Liver (tissue), 9 donors: ENCODE results near the gene PNKD. TPM values are rescaled to one million over a fixed set of nuclear protein-coding genes. Genes with fewer than 3 reads are reported as not detected.

ENCODE experiments used
- DNase-seq: peaks from one replicate; pipeline ENCODE4 v3.0.0-alpha.2; 2017; ENCODE audit warnings: low spot score
- H3K27ac ChIP-seq, 2 donors: one replicate each; pipeline ENCODE4 v1.7.0; 2013; ENCODE audit warnings: inconsistent platforms in 2 of 2, low read length in 2 of 2, control low read depth in 1 of 2, low read depth in 1 of 2, mild to moderate bottlenecking in 1 of 2
- H3K27me3 ChIP-seq, 4 donors: one replicate each; pipeline versions ENCODE4 v1.6.1 to v1.7.0; 2013; ENCODE audit warnings: low read length in 3 of 4, inconsistent platforms in 1 of 4, mild to moderate bottlenecking in 1 of 4, moderate library complexity in 1 of 4; ENCODE audit not compliant: control insufficient read depth in 4 of 4, insufficient read depth in 4 of 4
- H3K36me3 ChIP-seq, 4 donors: one replicate each; pipeline versions ENCODE4 v1.6.1 to v1.7.0; 2013; ENCODE audit warnings: low read length in 3 of 4, mild to moderate bottlenecking in 3 of 4, low read depth in 1 of 4, moderate library complexity in 1 of 4; ENCODE audit not compliant: control insufficient read depth in 4 of 4, insufficient read depth in 3 of 4
- H3K4me1 ChIP-seq, 4 donors: one replicate each; pipeline versions ENCODE4 v1.6.1 to v1.7.0; 2013; ENCODE audit warnings: low read length in 3 of 4, mild to moderate bottlenecking in 3 of 4, moderate library complexity in 1 of 4; ENCODE audit not compliant: control insufficient read depth in 4 of 4, insufficient read depth in 4 of 4
- H3K4me3 ChIP-seq, 3 donors: one replicate each; pipeline versions ENCODE4 v1.6.1 to v1.7.0; 2013; ENCODE audit warnings: low read length in 3 of 3, control low read depth in 1 of 3, low read depth in 1 of 3, mild to moderate bottlenecking in 1 of 3
- H3K9ac ChIP-seq, 2 donors: one replicate each; pipeline ENCODE4 v1.7.0; 2013; ENCODE audit warnings: low read length in 2 of 2, mild to moderate bottlenecking in 2 of 2, moderate library complexity in 2 of 2, control low read depth in 1 of 2, low read depth in 1 of 2
- H3K9me3 ChIP-seq, 4 donors: one replicate each; pipeline versions ENCODE4 v1.6.1 to v1.7.0; 2013; ENCODE audit warnings: low read length in 3 of 4; ENCODE audit not compliant: control insufficient read depth in 4 of 4
- EGR1 ChIP-seq, 2 donors: IDR thresholded peaks; 2 replicates each; pipeline ENCODE4 v1.6.1; 2016 to 2018; ENCODE audit warnings: antibody characterized with exemption in 2 of 2, low read depth in 2 of 2
- FOXA1 ChIP-seq: IDR thresholded peaks from 2 replicates; pipeline ENCODE4 v1.6.1; 2016; ENCODE audit warnings: antibody characterized with exemption
- FOXA2 ChIP-seq: IDR thresholded peaks from 2 replicates; pipeline ENCODE4 v1.6.1; 2016; ENCODE audit warnings: antibody characterized with exemption
- GABPA ChIP-seq, 2 donors: IDR thresholded peaks in 1 of 2; conservative IDR thresholded peaks in 1 of 2; 2 replicates each; pipeline ENCODE4 v1.6.1; 2016; ENCODE audit warnings: antibody characterized with exemption in 2 of 2, mild to moderate bottlenecking in 1 of 2, moderate library complexity in 1 of 2
- HNF4A ChIP-seq, 2 donors: conservative IDR thresholded peaks; 2 replicates each; pipeline ENCODE4 v1.6.1; 2016; ENCODE audit warnings: antibody characterized with exemption in 2 of 2, mild to moderate bottlenecking in 2 of 2
- HNF4G ChIP-seq: IDR thresholded peaks from 2 replicates; pipeline ENCODE4 v1.6.1; 2016; ENCODE audit warnings: antibody characterized with exemption
- JUND ChIP-seq, 2 donors: IDR thresholded peaks; 2 replicates each; pipeline ENCODE4 v1.6.1; 2016; ENCODE audit warnings: antibody characterized with exemption in 2 of 2
- NR2F2 ChIP-seq: IDR thresholded peaks from 2 replicates; pipeline ENCODE4 v1.6.1; 2016; ENCODE audit warnings: antibody characterized with exemption
- RAD21 ChIP-seq, 2 donors: IDR thresholded peaks; 2 replicates each; pipeline ENCODE4 v1.6.1; 2016; ENCODE audit warnings: antibody characterized with exemption in 2 of 2, mild to moderate bottlenecking in 2 of 2
- RXRA ChIP-seq, 2 donors: IDR thresholded peaks; 2 replicates each; pipeline ENCODE4 v1.6.1; 2017 to 2018; ENCODE audit warnings: antibody characterized with exemption in 2 of 2, mild to moderate bottlenecking in 1 of 2
- SP1 ChIP-seq: IDR thresholded peaks from 2 replicates; pipeline ENCODE4 v1.6.1; 2018; ENCODE audit warnings: antibody characterized with exemption, mild to moderate bottlenecking
- TAF1 ChIP-seq: conservative IDR thresholded peaks from 2 replicates; pipeline ENCODE4 v1.6.1; 2016; ENCODE audit warnings: antibody characterized with exemption, mild to moderate bottlenecking
- YY1 ChIP-seq: IDR thresholded peaks from 2 replicates; pipeline ENCODE4 v1.6.1; 2016; ENCODE audit warnings: antibody characterized with exemption, mild to moderate bottlenecking
- WGBS: extraction: QIAGEN DNeasy Blood & Tissue Kit; methylation state at CpG from one replicate; pipeline ENCODE4 v1.1.7; 2013; 5-methylcytosine and 5-hydroxymethylcytosine counted together
- polyA plus RNA-seq, 2 donors: library from polyadenylated mRNA; stranded (reverse) in 1 of 2; unstranded in 1 of 2; fragments of 200-250 nt in 1 of 2; fragments of >200 nt in 1 of 2; fragmentation: Nextera tagmentation in 1 of 2; extraction: Ambion mirVana in 1 of 2; gene quantifications; one replicate each; pipeline versions ENCODE4 v1.2.1 to v1.2.3, GENCODE V29; 2013 to 2015
- total RNA-seq, 2 donors: library from RNA; depleted of rRNA; stranded (reverse); fragments of >200 nt; gene quantifications; one replicate each; pipeline ENCODE4 v1.2.3, GENCODE V29; 2014
- TF ChIP-seq, protein P1 (sequence below): IDR thresholded peaks from 2 replicates; pipeline ENCODE4 v1.6.1; 2016; ENCODE audit warnings: antibody characterized with exemption
- TF ChIP-seq, protein P2 (sequence below): IDR thresholded peaks from 2 replicates; pipeline ENCODE4 v1.6.1; 2016; ENCODE audit warnings: antibody characterized with exemption
- TF ChIP-seq, protein P3 (sequence below): IDR thresholded peaks from 2 replicates; pipeline ENCODE4 v1.6.1; 2016; ENCODE audit warnings: antibody characterized with exemption, mild to moderate bottlenecking
- TF ChIP-seq, protein P4 (sequence below): fragments of 150-350 bp; IDR thresholded peaks from 2 replicates; pipeline ENCODE4 v1.5.1; 2017; ENCODE audit warnings: improper control_type of control experiment, low read depth, low read length; ENCODE audit not compliant: missing input control
- TF ChIP-seq, protein P5 (sequence below): IDR thresholded peaks from 2 replicates; pipeline ENCODE4 v1.6.1; 2016; ENCODE audit warnings: antibody characterized with exemption
- donor health status: healthy.
- donor health status: healthy.
- donor health status: healthy.
- donor health status: healthy.
- donor health status: healthy.

Gene PNKD
- total and polyA plus RNA-seq, 4 donors = 28.5 to 161 (median 94.9) TPM

DNA sequence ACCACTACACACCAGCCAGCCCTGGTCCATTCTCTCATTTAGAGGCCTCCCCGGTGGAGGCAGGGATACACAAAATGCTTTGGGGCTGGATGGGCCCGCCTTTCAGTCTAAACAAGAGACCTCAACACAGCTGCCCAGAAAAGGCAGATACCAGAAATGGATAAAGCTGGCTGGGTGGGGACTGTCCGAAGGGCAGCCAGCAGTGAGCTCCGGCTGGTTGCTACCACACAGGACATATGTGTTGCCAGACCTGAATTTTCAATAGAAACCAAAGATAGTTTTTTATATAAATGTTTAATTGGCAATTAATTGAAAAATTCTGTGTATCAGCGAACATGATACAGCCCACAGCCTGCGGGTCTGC, 8.1 kb upstream of the PNKD start:
- Histone ChIP-seq H3K9ac (no peak overlapping the region), H3K4me1 (peaks cover 1 to 35% (median 15%) of the 10 kb centered on the region in 4 donors), H3K9me3 (no peaks in the 10 kb centered on the region), H3K27ac (peak overlapping the region in 1 of 2 donors; percentile 26), H3K27me3 (no peaks in the 10 kb centered on the region), H3K36me3 (peaks cover 8 to 29% (median 13%) of the 10 kb centered on the region in 4 donors), H3K4me3 (no peak overlapping the region)
- no peak for DNase-seq
- TF ChIP-seq FOXA1 (no peak), HNF4A (conservative IDR thresholded peaks at IDR 0.05) (no peak), HNF4G (no peak), SP1 (no peak), FOXA2 (no peak), EGR1 (IDR thresholded peaks at IDR 0.05; ENCODE audit: low read depth in 2 of 2) (no peak), RAD21 (IDR thresholded peaks at IDR 0.05) (no peak), RXRA (IDR thresholded peaks at IDR 0.05) (no peak), NR2F2 (no peak), TAF1 (no peak), YY1 (no peak)
- TF ChIP-seq, protein P1, sequence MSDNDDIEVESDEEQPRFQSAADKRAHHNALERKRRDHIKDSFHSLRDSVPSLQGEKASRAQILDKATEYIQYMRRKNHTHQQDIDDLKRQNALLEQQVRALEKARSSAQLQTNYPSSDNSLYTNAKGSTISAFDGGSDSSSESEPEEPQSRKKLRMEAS = no peak
- WGBS = 92% methylated on average over 6 of the region's 6 CpGs

DNA sequence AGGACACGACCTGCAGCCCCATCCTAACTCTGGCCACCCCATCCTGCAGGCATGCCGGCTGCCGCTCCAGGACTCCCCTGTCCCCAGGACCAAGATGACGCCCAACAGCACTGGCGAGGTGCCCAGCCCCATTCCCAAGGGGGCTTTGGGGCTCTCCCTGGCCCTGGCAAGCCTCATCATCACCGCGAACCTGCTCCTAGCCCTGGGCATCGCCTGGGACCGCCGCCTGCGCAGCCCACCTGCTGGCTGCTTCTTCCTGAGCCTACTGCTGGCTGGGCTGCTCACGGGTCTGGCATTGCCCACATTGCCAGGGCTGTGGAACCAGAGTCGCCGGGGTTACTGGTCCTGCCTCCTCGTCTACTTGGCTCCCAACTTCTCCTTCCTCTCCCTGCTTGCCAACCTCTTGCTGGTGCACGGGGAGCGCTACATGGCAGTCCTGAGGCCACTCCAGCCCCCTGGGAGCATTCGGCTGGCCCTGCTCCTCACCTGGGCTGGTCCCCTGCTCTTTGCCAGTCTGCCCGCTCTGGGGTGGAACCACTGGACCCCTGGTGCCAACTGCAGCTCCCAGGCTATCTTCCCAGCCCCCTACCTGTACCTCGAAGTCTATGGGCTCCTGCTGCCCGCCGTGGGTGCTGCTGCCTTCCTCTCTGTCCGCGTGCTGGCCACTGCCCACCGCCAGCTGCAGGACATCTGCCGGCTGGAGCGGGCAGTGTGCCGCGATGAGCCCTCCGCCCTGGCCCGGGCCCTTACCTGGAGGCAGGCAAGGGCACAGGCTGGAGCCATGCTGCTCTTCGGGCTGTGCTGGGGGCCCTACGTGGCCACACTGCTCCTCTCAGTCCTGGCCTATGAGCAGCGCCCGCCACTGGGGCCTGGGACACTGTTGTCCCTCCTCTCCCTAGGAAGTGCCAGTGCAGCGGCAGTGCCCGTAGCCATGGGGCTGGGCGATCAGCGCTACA, 7.4 kb upstream of the PNKD start:
- H3K27ac ChIP-seq = no peak overlapping the region

More for the DNA sequence above, 7.4 kb upstream of the PNKD start:
- no peak for DNase-seq
- Histone ChIP-seq H3K36me3 (peaks cover 8 to 29% (median 13%) of the 10 kb centered on the region in 4 donors), H3K9ac (no peak overlapping the region), H3K9me3 (no peaks in the 10 kb centered on the region), H3K4me1 (peaks cover 1 to 35% (median 17%) of the 10 kb centered on the region in 4 donors), H3K4me3 (no peak overlapping the region), H3K27me3 (no peaks in the 10 kb centered on the region)
- TF ChIP-seq RXRA (IDR thresholded peaks at IDR 0.05) (no peak), HNF4A (conservative IDR thresholded peaks at IDR 0.05) (no peak), TAF1 (no peak), NR2F2 (no peak), YY1 (no peak), GABPA (IDR thresholded peaks at IDR 0.05 in 1 of 2, conservative IDR thresholded peaks at IDR 0.05 in 1 of 2) (no peak), HNF4G (no peak), FOXA2 (no peak), RAD21 (IDR thresholded peaks at IDR 0.05) (no peak), JUND (IDR thresholded peaks at IDR 0.05) (no peak), SP1 (no peak)
- TF ChIP-seq, protein P2, sequence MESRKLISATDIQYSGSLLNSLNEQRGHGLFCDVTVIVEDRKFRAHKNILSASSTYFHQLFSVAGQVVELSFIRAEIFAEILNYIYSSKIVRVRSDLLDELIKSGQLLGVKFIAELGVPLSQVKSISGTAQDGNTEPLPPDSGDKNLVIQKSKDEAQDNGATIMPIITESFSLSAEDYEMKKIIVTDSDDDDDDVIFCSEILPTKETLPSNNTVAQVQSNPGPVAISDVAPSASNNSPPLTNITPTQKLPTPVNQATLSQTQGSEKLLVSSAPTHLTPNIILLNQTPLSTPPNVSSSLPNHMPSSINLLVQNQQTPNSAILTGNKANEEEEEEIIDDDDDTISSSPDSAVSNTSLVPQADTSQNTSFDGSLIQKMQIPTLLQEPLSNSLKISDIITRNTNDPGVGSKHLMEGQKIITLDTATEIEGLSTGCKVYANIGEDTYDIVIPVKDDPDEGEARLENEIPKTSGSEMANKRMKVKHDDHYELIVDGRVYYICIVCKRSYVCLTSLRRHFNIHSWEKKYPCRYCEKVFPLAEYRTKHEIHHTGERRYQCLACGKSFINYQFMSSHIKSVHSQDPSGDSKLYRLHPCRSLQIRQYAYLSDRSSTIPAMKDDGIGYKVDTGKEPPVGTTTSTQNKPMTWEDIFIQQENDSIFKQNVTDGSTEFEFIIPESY = no peak
- TF ChIP-seq, protein P3, sequence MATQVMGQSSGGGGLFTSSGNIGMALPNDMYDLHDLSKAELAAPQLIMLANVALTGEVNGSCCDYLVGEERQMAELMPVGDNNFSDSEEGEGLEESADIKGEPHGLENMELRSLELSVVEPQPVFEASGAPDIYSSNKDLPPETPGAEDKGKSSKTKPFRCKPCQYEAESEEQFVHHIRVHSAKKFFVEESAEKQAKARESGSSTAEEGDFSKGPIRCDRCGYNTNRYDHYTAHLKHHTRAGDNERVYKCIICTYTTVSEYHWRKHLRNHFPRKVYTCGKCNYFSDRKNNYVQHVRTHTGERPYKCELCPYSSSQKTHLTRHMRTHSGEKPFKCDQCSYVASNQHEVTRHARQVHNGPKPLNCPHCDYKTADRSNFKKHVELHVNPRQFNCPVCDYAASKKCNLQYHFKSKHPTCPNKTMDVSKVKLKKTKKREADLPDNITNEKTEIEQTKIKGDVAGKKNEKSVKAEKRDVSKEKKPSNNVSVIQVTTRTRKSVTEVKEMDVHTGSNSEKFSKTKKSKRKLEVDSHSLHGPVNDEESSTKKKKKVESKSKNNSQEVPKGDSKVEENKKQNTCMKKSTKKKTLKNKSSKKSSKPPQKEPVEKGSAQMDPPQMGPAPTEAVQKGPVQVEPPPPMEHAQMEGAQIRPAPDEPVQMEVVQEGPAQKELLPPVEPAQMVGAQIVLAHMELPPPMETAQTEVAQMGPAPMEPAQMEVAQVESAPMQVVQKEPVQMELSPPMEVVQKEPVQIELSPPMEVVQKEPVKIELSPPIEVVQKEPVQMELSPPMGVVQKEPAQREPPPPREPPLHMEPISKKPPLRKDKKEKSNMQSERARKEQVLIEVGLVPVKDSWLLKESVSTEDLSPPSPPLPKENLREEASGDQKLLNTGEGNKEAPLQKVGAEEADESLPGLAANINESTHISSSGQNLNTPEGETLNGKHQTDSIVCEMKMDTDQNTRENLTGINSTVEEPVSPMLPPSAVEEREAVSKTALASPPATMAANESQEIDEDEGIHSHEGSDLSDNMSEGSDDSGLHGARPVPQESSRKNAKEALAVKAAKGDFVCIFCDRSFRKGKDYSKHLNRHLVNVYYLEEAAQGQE = no peak
- TF ChIP-seq, protein P4, sequence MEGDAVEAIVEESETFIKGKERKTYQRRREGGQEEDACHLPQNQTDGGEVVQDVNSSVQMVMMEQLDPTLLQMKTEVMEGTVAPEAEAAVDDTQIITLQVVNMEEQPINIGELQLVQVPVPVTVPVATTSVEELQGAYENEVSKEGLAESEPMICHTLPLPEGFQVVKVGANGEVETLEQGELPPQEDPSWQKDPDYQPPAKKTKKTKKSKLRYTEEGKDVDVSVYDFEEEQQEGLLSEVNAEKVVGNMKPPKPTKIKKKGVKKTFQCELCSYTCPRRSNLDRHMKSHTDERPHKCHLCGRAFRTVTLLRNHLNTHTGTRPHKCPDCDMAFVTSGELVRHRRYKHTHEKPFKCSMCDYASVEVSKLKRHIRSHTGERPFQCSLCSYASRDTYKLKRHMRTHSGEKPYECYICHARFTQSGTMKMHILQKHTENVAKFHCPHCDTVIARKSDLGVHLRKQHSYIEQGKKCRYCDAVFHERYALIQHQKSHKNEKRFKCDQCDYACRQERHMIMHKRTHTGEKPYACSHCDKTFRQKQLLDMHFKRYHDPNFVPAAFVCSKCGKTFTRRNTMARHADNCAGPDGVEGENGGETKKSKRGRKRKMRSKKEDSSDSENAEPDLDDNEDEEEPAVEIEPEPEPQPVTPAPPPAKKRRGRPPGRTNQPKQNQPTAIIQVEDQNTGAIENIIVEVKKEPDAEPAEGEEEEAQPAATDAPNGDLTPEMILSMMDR = no peak
- TF ChIP-seq, protein P5, sequence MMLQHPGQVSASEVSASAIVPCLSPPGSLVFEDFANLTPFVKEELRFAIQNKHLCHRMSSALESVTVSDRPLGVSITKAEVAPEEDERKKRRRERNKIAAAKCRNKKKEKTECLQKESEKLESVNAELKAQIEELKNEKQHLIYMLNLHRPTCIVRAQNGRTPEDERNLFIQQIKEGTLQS = no peak
- 93% methylated on average over 39 of the region's 39 CpGs for WGBS
